Measurements from ENCODE around the gene CEP20.

DNA sequence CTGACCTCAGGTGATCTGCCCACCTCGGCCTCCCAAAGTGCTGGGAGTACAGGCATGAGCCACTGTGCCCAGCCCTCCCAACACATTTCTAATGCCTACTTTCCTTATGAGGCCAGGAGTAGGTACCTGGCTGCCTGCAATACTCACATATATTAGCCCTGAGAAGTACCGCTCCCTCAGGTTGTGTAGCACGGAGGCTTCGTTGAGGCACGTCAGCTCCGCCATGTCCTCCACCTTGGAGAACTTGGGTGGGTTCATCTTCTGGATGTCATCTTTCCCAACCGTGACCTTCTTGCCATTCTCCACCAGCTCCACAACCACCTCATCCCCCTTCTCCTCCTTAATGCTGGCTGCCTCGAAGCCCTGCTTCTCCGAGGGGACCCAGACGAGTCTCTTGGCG lies 50.6 kb downstream of the CEP20 start:
- TF ChIP-seq, protein P1, sequence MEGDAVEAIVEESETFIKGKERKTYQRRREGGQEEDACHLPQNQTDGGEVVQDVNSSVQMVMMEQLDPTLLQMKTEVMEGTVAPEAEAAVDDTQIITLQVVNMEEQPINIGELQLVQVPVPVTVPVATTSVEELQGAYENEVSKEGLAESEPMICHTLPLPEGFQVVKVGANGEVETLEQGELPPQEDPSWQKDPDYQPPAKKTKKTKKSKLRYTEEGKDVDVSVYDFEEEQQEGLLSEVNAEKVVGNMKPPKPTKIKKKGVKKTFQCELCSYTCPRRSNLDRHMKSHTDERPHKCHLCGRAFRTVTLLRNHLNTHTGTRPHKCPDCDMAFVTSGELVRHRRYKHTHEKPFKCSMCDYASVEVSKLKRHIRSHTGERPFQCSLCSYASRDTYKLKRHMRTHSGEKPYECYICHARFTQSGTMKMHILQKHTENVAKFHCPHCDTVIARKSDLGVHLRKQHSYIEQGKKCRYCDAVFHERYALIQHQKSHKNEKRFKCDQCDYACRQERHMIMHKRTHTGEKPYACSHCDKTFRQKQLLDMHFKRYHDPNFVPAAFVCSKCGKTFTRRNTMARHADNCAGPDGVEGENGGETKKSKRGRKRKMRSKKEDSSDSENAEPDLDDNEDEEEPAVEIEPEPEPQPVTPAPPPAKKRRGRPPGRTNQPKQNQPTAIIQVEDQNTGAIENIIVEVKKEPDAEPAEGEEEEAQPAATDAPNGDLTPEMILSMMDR (IDR thresholded peaks at IDR 0.05), result no peak
- TF ChIP-seq POLR2A (IDR thresholded peaks at IDR 0.05) (no peak), EP300 (IDR thresholded peaks at IDR 0.05) (no peak)

Measured in gastroesophageal sphincter (tissue), 3 donors.